Keratinocyte (primary cell): ENCODE measurements around the gene CDHR2. TPM values are rescaled to one million over a fixed set of nuclear protein-coding genes. Genes with fewer than 3 reads are reported as not detected.

ENCODE experiments used
- DNase-seq: peaks from one replicate; pipeline ENCODE4 v3.0.0-alpha.2; 2011; ENCODE audit warnings: low read depth, missing footprints, low spot score
- FAIRE-seq: peaks from 2 replicates; lab custom pipeline; 2011; peaks lifted over from hg19 to GRCh38; lab: Jason Lieb, UNC
- H2AFZ ChIP-seq: 2 replicates; pipeline ENCODE4 v1.6.0; 2012; ENCODE audit warnings: low read length, control low read depth, inconsistent platforms; ENCODE audit not compliant: control insufficient read depth
- H3K27ac ChIP-seq: 2 replicates; pipeline ENCODE4 v1.5.1; 2011; ENCODE audit warnings: low read length; ENCODE audit not compliant: control insufficient read depth, insufficient read depth
- H3K27me3 ChIP-seq: 3 replicates; pipeline ENCODE4 v1.6.0; 2011; ENCODE audit warnings: low read length; ENCODE audit not compliant: control insufficient read depth, insufficient read depth; ENCODE audit errors: extremely low read depth
- H3K36me3 ChIP-seq, 2 experiments: 2 replicates in 1 of 2; 3 replicates in 1 of 2; pipeline ENCODE4 v1.5.1; 2011; ENCODE audit warnings: low read length in 2 of 2, mild to moderate bottlenecking in 1 of 2; ENCODE audit not compliant: control insufficient read depth in 2 of 2, insufficient read depth in 2 of 2; ENCODE audit errors: extremely low read depth in 1 of 2
- H3K4me1 ChIP-seq: 3 replicates; pipeline ENCODE4 v1.5.1; 2011; ENCODE audit warnings: low read length; ENCODE audit not compliant: control insufficient read depth, insufficient read depth; ENCODE audit errors: extremely low read depth
- H3K4me2 ChIP-seq: 3 replicates; pipeline ENCODE4 v1.6.0; 2011; ENCODE audit warnings: low read depth, low read length; ENCODE audit not compliant: control insufficient read depth, insufficient read depth; ENCODE audit errors: extremely low read depth
- H3K4me3 ChIP-seq, 3 experiments: fragments of 200-600 bp in 1 of 3; sonication (generic) in 1 of 3; 2 replicates in 2 of 3; 3 replicates in 1 of 3; pipeline ENCODE4 v1.5.1; 2011 to 2016; ENCODE audit warnings: low read length in 3 of 3, mild to moderate bottlenecking in 3 of 3, control low read depth in 2 of 3, inconsistent platforms in 1 of 3, low read depth in 1 of 3, mixed read lengths in 1 of 3, mixed run types in 1 of 3, moderate library complexity in 1 of 3; ENCODE audit not compliant: control insufficient read depth in 2 of 3, insufficient read depth in 2 of 3; ENCODE audit errors: extremely low read depth in 1 of 3
- H3K79me2 ChIP-seq: 2 replicates; pipeline ENCODE4 v1.6.0; 2012; ENCODE audit warnings: low read length; ENCODE audit not compliant: control insufficient read depth, insufficient read depth
- H3K9ac ChIP-seq: 3 replicates; pipeline ENCODE4 v1.6.0; 2011; ENCODE audit warnings: low read length; ENCODE audit not compliant: control insufficient read depth, insufficient read depth; ENCODE audit errors: extremely low read depth
- H3K9me1 ChIP-seq: 3 replicates; pipeline ENCODE4 v1.6.0; 2011; ENCODE audit warnings: low read length; ENCODE audit not compliant: control insufficient read depth, insufficient read depth; ENCODE audit errors: extremely low read depth
- H3K9me3 ChIP-seq: 2 replicates; pipeline ENCODE4 v1.5.1; 2012; ENCODE audit warnings: low read depth, low read length; ENCODE audit not compliant: control insufficient read depth
- H4K20me1 ChIP-seq: 3 replicates; pipeline ENCODE4 v1.6.0; 2011; ENCODE audit warnings: low read length; ENCODE audit not compliant: control insufficient read depth, insufficient read depth; ENCODE audit errors: extremely low read depth
- EZH2 ChIP-seq: IDR thresholded peaks from one replicate; pipeline ENCODE4 v1.6.1; 2012; ENCODE audit warnings: inconsistent platforms, mild to moderate bottlenecking, low read length, moderate library complexity
- dilution Hi-C: fragments of 300-500 bp; cut with MboI; formaldehyde crosslinking; loops from one replicate; pipeline ENCODE4 v1.7.0; 2020; ENCODE audit warnings: low sequenced_read_pairs; ENCODE audit not compliant: extremely low pct_ligation_motif_present
- polyA plus RNA-seq, 5 experiments: library from polyadenylated mRNA; depleted of rRNA in 3 of 5; stranded (reverse) in 3 of 5; stranded (forward) in 1 of 5; unstranded in 1 of 5; fragments of >200 nt; gene quantifications; 1 replicate in 1 of 5; 2 replicates in 3 of 5; 3 replicates in 1 of 5; pipeline versions ENCODE4 v1.2.1 to v1.2.3, GENCODE V29; 2011 to 2012; ENCODE audit warnings: missing spikeins in 2 of 5, low read depth in 1 of 5, low replicate concordance in 1 of 5
- TF ChIP-seq, protein P1 (sequence below), 3 experiments: IDR thresholded peaks in 1 of 3; conservative IDR thresholded peaks in 1 of 3; optimal IDR thresholded peaks in 1 of 3; 2 replicates in 2 of 3; 3 replicates in 1 of 3; pipeline versions ENCODE3 to v1.5.1; 2011; ENCODE audit warnings: low read length in 3 of 3, mild to moderate bottlenecking in 3 of 3, moderate library complexity in 2 of 3, control low read depth in 1 of 3, inconsistent platforms in 1 of 3; ENCODE audit not compliant: insufficient read depth in 2 of 3; ENCODE audit errors: extremely low read depth in 1 of 3

The CDHR2 gene
- polyA plus RNA-seq, 1 donor (not counting 4 experiments of a cell fraction or from before 2014, with no cell fraction given), result not detected

- no peaks in the 10 kb centered on the region for H3K9me1 ChIP-seq
- no peaks in the 10 kb centered on the region for H3K79me2 ChIP-seq
- FAIRE-seq (no peak), DNase-seq (no peak)
- no peak overlapping the region for H3K4me3 ChIP-seq
- H2AFZ ChIP-seq, result no peak overlapping the region
- H3K36me3 ChIP-seq, result peaks cover 22 to 26% of the 10 kb centered on the region in 2 experiments
- no peaks in the 10 kb centered on the region for H4K20me1 ChIP-seq
- no peak overlapping the region for H3K9ac ChIP-seq
- H3K27me3 ChIP-seq, result no peaks in the 10 kb centered on the region
- H3K9me3 ChIP-seq, result no peaks in the 10 kb centered on the region
- H3K27ac ChIP-seq, result no peak overlapping the region
- no peak for TF ChIP-seq EZH2
- TF ChIP-seq, protein P1, sequence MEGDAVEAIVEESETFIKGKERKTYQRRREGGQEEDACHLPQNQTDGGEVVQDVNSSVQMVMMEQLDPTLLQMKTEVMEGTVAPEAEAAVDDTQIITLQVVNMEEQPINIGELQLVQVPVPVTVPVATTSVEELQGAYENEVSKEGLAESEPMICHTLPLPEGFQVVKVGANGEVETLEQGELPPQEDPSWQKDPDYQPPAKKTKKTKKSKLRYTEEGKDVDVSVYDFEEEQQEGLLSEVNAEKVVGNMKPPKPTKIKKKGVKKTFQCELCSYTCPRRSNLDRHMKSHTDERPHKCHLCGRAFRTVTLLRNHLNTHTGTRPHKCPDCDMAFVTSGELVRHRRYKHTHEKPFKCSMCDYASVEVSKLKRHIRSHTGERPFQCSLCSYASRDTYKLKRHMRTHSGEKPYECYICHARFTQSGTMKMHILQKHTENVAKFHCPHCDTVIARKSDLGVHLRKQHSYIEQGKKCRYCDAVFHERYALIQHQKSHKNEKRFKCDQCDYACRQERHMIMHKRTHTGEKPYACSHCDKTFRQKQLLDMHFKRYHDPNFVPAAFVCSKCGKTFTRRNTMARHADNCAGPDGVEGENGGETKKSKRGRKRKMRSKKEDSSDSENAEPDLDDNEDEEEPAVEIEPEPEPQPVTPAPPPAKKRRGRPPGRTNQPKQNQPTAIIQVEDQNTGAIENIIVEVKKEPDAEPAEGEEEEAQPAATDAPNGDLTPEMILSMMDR (optimal IDR thresholded peaks at IDR 0.05 in 1 of 3, IDR thresholded peaks at IDR 0.05 in 1 of 3, conservative IDR thresholded peaks at IDR 0.05 in 1 of 3; ENCODE audit: extremely low read depth in 1 of 3, insufficient read depth in 2 of 3, low read length in 3 of 3), result no peak
- H3K4me2 ChIP-seq, result no peak overlapping the region
- dilution Hi-C loops, result no loop called here
- H3K4me1 ChIP-seq, result no peaks in the 10 kb centered on the region
Observed at GRCh38 chr5:176507911-176508310, 41.2 kb upstream of the CDHR2 start.

GRCh38 chr5:176508603-176509002 lies 40.5 kb upstream of the CDHR2 start:
- H3K4me1 ChIP-seq, result no peaks in the 10 kb centered on the region
- TF ChIP-seq, protein P1 (optimal IDR thresholded peaks at IDR 0.05 in 1 of 3, IDR thresholded peaks at IDR 0.05 in 1 of 3, conservative IDR thresholded peaks at IDR 0.05 in 1 of 3; ENCODE audit: extremely low read depth in 1 of 3, insufficient read depth in 2 of 3, low read length in 3 of 3), result no peak
- TF ChIP-seq EZH2, result no peak
- no peak overlapping the region for H3K4me3 ChIP-seq
- no peak for FAIRE-seq
- H3K4me2 ChIP-seq, result no peak overlapping the region
- H3K9me1 ChIP-seq, result no peaks in the 10 kb centered on the region
- no peak for DNase-seq
- H3K36me3 ChIP-seq, result peaks cover 22 to 25% of the 10 kb centered on the region in 2 experiments
- dilution Hi-C loops, result no loop called here
- no peaks in the 10 kb centered on the region for H4K20me1 ChIP-seq
- no peaks in the 10 kb centered on the region for H3K9me3 ChIP-seq
- no peaks in the 10 kb centered on the region for H3K27me3 ChIP-seq
- H3K79me2 ChIP-seq, result no peaks in the 10 kb centered on the region
- H2AFZ ChIP-seq, result no peak overlapping the region
- H3K9ac ChIP-seq, result no peak overlapping the region
- no peak overlapping the region for H3K27ac ChIP-seq
